ENCODE results near the gene SEH1L.

SEH1L gene

DNA sequence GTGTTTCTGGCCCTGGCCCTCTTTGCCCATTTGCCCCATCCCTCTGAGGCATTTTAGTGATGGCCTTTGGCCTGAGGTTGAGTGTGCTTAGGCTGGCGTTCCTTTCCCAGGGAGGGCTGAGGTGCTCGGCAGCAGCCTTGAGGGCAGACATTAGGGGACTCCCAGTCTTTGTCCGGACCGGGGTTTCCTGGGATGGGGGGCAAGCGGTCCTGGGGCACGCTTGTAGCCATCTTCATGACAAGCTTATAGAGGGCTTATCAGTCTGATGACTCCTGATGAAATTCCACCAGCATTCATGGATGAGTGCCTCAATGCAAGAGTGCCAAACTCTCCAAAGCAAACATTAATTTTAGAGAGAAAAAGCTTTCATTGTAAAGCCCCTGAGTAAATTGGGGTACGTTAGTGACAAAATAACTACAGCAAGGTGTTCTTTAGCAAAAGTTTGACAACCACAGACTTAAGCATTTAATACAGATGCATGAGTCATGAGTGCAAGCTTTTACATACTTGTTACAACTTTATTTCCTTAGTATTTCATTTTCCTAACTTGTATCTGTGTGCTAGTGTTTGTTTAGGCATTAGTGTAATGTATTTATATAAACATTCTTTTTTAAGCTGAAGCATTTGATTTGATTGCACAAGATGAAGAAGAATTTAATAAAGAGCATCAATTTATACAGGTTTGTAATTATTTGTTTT, 89.0 kb downstream of the SEH1L start:
- no peak for ATAC-seq
- DNase-seq = no peak
